Common myeloid progenitor, CD34-positive (primary cell): Measurements from ENCODE around the gene ADGRD1.

ENCODE experiments used
- CTCF ChIA-PET: fragments of 350-600 bp; sonication (Branson Sonifier 250); formaldehyde crosslinking; loops from one replicate; lab custom pipeline; 2021; ENCODE audit warnings: antibody characterized with exemption; lab: Charles Lee
- POLR2A ChIA-PET: fragments of 350-600 bp; sonication (Branson Sonifier 250); formaldehyde crosslinking; loops from one replicate; lab custom pipeline; 2021; ENCODE audit warnings: antibody characterized with exemption; lab: Charles Lee
- DNase-seq, 3 donors: peaks; one replicate each; pipeline versions ENCODE4 v3.0.0 to v3.0.0-alpha.2; 2013
- H3K27ac ChIP-seq, 2 experiments: 1 replicate in 1 of 2; 2 replicates in 1 of 2; pipeline ENCODE4 v1.7.0; 2013; ENCODE audit warnings: inconsistent platforms in 2 of 2, low read length in 2 of 2, mild to moderate bottlenecking in 2 of 2, low read depth in 1 of 2, moderate library complexity in 1 of 2; ENCODE audit not compliant: severe bottlenecking in 2 of 2, insufficient read depth in 1 of 2, poor library complexity in 1 of 2
- H3K27me3 ChIP-seq, 5 experiments: replicated peaks in 2 of 5; 1 replicate in 3 of 5; 2 replicates in 2 of 5; pipeline versions ENCODE4 v1.6.1 to v1.7.0; 2013; ENCODE audit warnings: low read length in 4 of 5, mild to moderate bottlenecking in 2 of 5, moderate library complexity in 2 of 5, inconsistent platforms in 1 of 5; ENCODE audit not compliant: insufficient read depth in 5 of 5, control insufficient read depth in 4 of 5
- H3K36me3 ChIP-seq, 4 experiments: 1 replicate in 2 of 4; 2 replicates in 2 of 4; pipeline versions ENCODE4 v1.6.1 to v1.7.0; 2013; ENCODE audit warnings: low read length in 3 of 4, control low read depth in 1 of 4, mild to moderate bottlenecking in 1 of 4; ENCODE audit not compliant: control insufficient read depth in 4 of 4, insufficient read depth in 4 of 4
- H3K4me1 ChIP-seq, 4 experiments: 1 replicate in 3 of 4; 2 replicates in 1 of 4; pipeline versions ENCODE4 v1.6.1 to v1.7.1; 2013; ENCODE audit warnings: low read length in 3 of 4, mild to moderate bottlenecking in 3 of 4, control low read depth in 1 of 4, inconsistent platforms in 1 of 4, moderate library complexity in 1 of 4; ENCODE audit not compliant: control insufficient read depth in 4 of 4, insufficient read depth in 4 of 4; ENCODE audit errors: control extremely low read depth in 1 of 4
- H3K4me3 ChIP-seq, 7 experiments: 1 replicate in 4 of 7; 2 replicates in 3 of 7; pipeline versions ENCODE4 v1.5.1 to v1.7.0; 2013; ENCODE audit warnings: mild to moderate bottlenecking in 7 of 7, low read length in 6 of 7, moderate library complexity in 6 of 7, inconsistent platforms in 2 of 7, low read depth in 2 of 7, control low read depth in 1 of 7; ENCODE audit not compliant: insufficient read depth in 4 of 7, control insufficient read depth in 1 of 7; ENCODE audit errors: extremely low read depth in 1 of 7
- H3K9me3 ChIP-seq, 5 experiments: 1 replicate in 4 of 5; 2 replicates in 1 of 5; pipeline versions ENCODE4 v1.6.1 to v1.7.1; 2013; ENCODE audit warnings: low read length in 4 of 5, mild to moderate bottlenecking in 2 of 5, inconsistent platforms in 1 of 5, low read depth in 1 of 5, moderate library complexity in 1 of 5; ENCODE audit not compliant: control insufficient read depth in 4 of 5, insufficient read depth in 2 of 5; ENCODE audit errors: control extremely low read depth in 1 of 5
- WGBS: methylation state at CpG from one replicate; pipeline ENCODE4 v1.1.5; 2013; ENCODE audit not compliant: insufficient coverage; 5-methylcytosine and 5-hydroxymethylcytosine counted together

The ADGRD1 gene

GRCh38 chr12:131004166-131004565 is 50.5 kb downstream of the ADGRD1 start:
- no peak overlapping the region for H3K27ac ChIP-seq
- no peak for DNase-seq
- peaks cover 0 to 43% (median 2%) of the 10 kb centered on the region in 5 experiments for H3K27me3 ChIP-seq
- CTCF ChIA-PET = no interaction called here
- H3K4me3 ChIP-seq = peak overlapping the region in 1 of 7 experiments; percentile 16
- no peaks in the 10 kb centered on the region for H3K36me3 ChIP-seq
- 75% methylated on average over 8 of the region's 22 CpGs for WGBS
- no peaks in the 10 kb centered on the region for H3K4me1 ChIP-seq
- POLR2A ChIA-PET = interaction anchor here (0.6 kb wide), 2 partner anchors 8 to 602 kb away, joined by 4 read pairs; no protein-coding TSS in a partner anchor
- H3K9me3 ChIP-seq = peaks cover 0 to 2% (median 0%) of the 10 kb centered on the region in 5 experiments

GRCh38 chr12:131005161-131006035 is 51.7 kb downstream of the ADGRD1 start:
- ChIA-PET CTCF (interaction anchor here (1.5 kb wide), 1 partner anchor 79 kb away, joined by 3 read pairs; no protein-coding TSS in a partner anchor), POLR2A (no interaction called here)
- H3K27me3 ChIP-seq = peaks cover 0 to 51% (median 2%) of the 10 kb centered on the region in 5 experiments
- H3K36me3 ChIP-seq = no peaks in the 10 kb centered on the region
- H3K27ac ChIP-seq = no peak overlapping the region
- no peaks in the 10 kb centered on the region for H3K9me3 ChIP-seq
- WGBS = 65% methylated on average over 8 of the region's 18 CpGs
- no peak overlapping the region for H3K4me3 ChIP-seq
- DNase-seq = no peak
- no peaks in the 10 kb centered on the region for H3K4me1 ChIP-seq

DNA sequence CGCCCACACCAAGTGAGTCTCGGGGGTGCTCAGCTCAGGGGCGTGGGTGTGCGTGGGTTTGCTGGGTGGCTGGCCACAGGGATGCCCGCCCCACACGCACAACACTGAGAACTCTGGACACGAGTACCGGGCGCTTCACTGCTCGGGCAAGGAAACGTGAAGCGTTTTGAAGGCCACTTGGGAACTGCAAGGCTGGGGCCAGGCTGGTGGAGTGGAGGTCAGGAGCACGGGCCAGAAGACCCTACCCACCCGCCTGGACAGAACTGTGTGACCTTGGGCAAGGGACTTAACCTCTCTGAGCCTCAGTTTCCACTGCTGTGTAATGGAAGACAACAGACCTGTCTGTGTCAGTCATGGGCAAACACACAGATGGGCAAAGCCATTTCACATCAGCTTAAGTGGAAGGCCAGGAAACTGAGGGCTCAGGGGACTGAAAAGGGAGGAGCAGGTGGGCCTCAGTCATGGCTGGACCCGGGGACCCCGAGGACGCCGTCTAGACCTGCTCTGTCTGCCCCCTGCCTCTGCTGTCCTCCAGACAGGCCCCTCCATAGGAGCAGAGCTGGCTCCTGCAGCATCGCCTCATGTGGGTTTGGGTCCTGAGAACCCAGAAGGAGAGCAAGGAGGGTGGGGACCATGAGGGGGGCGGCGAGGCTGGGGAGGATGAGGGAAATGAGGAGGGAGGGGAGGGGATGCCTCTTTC is 52.5 kb downstream of the ADGRD1 start:
- WGBS = 91% methylated on average over 20 of the region's 21 CpGs
- Histone ChIP-seq H3K36me3 (no peaks in the 10 kb centered on the region), H3K27ac (no peak overlapping the region), H3K27me3 (peaks cover 0 to 51% (median 2%) of the 10 kb centered on the region in 5 experiments), H3K9me3 (no peaks in the 10 kb centered on the region), H3K4me1 (no peaks in the 10 kb centered on the region), H3K4me3 (no peak overlapping the region)
- POLR2A ChIA-PET = no interaction called here
- DNase-seq = no peak
- CTCF ChIA-PET = interaction anchor here (1.5 kb wide), 1 partner anchor 80 kb away, joined by 3 read pairs; no protein-coding TSS in a partner anchor

DNA sequence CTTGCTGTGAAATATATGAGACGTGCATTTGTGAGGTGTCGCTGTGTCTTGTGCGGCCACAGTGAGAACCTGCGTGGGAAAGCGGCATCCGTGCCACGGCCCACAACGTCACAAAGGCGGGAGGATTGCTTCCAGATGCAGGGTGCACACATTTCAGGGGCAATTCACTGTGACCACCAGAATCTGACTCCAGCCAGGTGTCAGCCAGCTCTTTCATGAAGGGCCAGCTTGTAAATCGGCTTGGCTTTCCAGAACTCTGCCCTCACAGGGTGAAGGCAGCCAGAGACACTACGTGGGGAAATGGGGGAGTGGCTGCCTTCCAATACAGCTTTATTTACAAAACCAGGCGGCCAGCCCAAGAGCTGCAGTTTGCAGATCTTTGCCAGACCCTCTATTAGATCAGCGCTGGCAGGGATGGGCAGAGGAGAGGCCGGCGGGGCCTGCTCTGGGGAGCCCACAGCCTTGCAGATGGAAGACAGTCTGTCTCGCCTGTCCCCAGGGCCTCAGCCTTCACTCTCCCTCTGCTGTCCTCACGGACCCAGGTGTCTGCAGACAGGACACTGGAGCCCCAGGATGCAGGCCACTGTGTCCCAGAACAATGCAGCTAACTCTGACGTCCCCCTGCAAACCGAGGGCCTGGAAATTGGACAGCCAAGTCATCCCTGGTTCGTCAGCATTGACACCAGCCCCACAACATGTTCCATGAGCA is 53.5 kb downstream of the ADGRD1 start:
- 79% methylated on average over 20 of the region's 20 CpGs for WGBS
- H3K36me3 ChIP-seq = no peaks in the 10 kb centered on the region
- H3K4me3 ChIP-seq = no peak overlapping the region
- ChIA-PET POLR2A (no interaction called here), CTCF (interaction anchor here (1.5 kb wide), 1 partner anchor 81 kb away, joined by 3 read pairs; no protein-coding TSS in a partner anchor)
- no peak for DNase-seq
- peaks cover 0 to 51% (median 2%) of the 10 kb centered on the region in 5 experiments for H3K27me3 ChIP-seq
- no peaks in the 10 kb centered on the region for H3K4me1 ChIP-seq
- no peak overlapping the region for H3K27ac ChIP-seq
- H3K9me3 ChIP-seq = no peaks in the 10 kb centered on the region

- CTCF ChIA-PET = no interaction called here
- no peak for DNase-seq
- H3K4me3 ChIP-seq = no peak overlapping the region
- no peaks in the 10 kb centered on the region for H3K9me3 ChIP-seq
- POLR2A ChIA-PET = no interaction called here
- no peaks in the 10 kb centered on the region for H3K4me1 ChIP-seq
- H3K27ac ChIP-seq = no peak overlapping the region
- H3K36me3 ChIP-seq = no peaks in the 10 kb centered on the region
- peaks cover 0 to 49% (median 2%) of the 10 kb centered on the region in 5 experiments for H3K27me3 ChIP-seq
- WGBS = 97% methylated on average over 3 of the region's 3 CpGs
These were observed 54.0 kb downstream of the ADGRD1 start for GRCh38 chr12:131007740-131008117.

- Histone ChIP-seq H3K27ac (no peak overlapping the region), H3K27me3 (peaks cover 0 to 46% (median 2%) of the 10 kb centered on the region in 5 experiments), H3K4me1 (no peaks in the 10 kb centered on the region), H3K9me3 (no peaks in the 10 kb centered on the region), H3K4me3 (no peak overlapping the region), H3K36me3 (no peaks in the 10 kb centered on the region)
- CTCF ChIA-PET = no interaction called here
- no peak for DNase-seq
- POLR2A ChIA-PET = no interaction called here
- 88% methylated on average over 24 of the region's 26 CpGs for WGBS
These were observed 54.6 kb downstream of the ADGRD1 start for GRCh38 chr12:131008131-131008912.
